OCI-LY1 (cell line): ENCODE results near the gene ULK3.
A peak's percentile ranks its signal among the peaks of the same experiment; 100 is the strongest.

Experiments used
- H2AFZ ChIP-seq: fragments of 200-600 bp; sonication (generic), shearing (Covaris generic); 2 replicates; pipeline ENCODE4 v1.6.0; 2014; ENCODE audit warnings: antibody characterized with exemption, mild to moderate bottlenecking, low read length
- H3F3A ChIP-seq: fragments of 200-600 bp; sonication (generic), shearing (Covaris generic); 2 replicates; pipeline ENCODE4 v1.6.0; 2014; ENCODE audit warnings: mild to moderate bottlenecking, antibody characterized with exemption, low read length, moderate library complexity; ENCODE audit not compliant: insufficient read depth
- H3K27ac ChIP-seq: fragments of 200-600 bp; sonication (generic); 2 replicates; pipeline ENCODE4 v1.5.1; 2014; ENCODE audit warnings: low read length, mixed run types, mild to moderate bottlenecking, low read depth; ENCODE audit not compliant: poor library complexity, severe bottlenecking
- H3K27me3 ChIP-seq: fragments of 200-600 bp; sonication (generic); 2 replicates; pipeline ENCODE4 v1.6.0; 2014; ENCODE audit warnings: antibody characterized with exemption, mild to moderate bottlenecking, low read length, moderate library complexity; ENCODE audit not compliant: insufficient read depth
- H3K36me3 ChIP-seq: fragments of 200-600 bp; sonication (generic); 2 replicates; pipeline ENCODE4 v1.6.1; 2014; ENCODE audit warnings: mild to moderate bottlenecking, antibody characterized with exemption, low read length, moderate library complexity, mixed read lengths; ENCODE audit not compliant: insufficient read depth
- H3K4me1 ChIP-seq: fragments of 200-600 bp; sonication (generic); 2 replicates; pipeline ENCODE4 v1.5.1; 2014; ENCODE audit warnings: mild to moderate bottlenecking, low read length, moderate library complexity; ENCODE audit not compliant: insufficient read depth, severe bottlenecking
- H3K4me2 ChIP-seq: fragments of 200-600 bp; sonication (generic), shearing (Covaris generic); 2 replicates; pipeline ENCODE4 v1.6.1; 2014; ENCODE audit warnings: low read length
- H3K4me3 ChIP-seq: fragments of 200-600 bp; sonication (generic); 2 replicates; pipeline ENCODE4 v1.5.1; 2014; ENCODE audit warnings: low read length, low read depth, mild to moderate bottlenecking, mixed read lengths; ENCODE audit not compliant: poor library complexity, severe bottlenecking
- H3K79me2 ChIP-seq: fragments of 200-600 bp; shearing (Covaris generic); 2 replicates; pipeline ENCODE4 v1.6.1; 2016; ENCODE audit warnings: mixed run types, low read length, mixed read lengths; ENCODE audit not compliant: insufficient read depth
- H3K9ac ChIP-seq: fragments of 200-600 bp; sonication (generic), shearing (Covaris generic); 2 replicates; pipeline ENCODE4 v1.6.1; 2014; ENCODE audit warnings: mild to moderate bottlenecking, low read length, mixed read lengths
- H3K9me2 ChIP-seq: fragments of 200-600 bp; sonication (generic), shearing (Covaris generic); 2 replicates; pipeline ENCODE4 v1.6.1; 2014; ENCODE audit warnings: low read depth, mild to moderate bottlenecking, low read length, mixed read lengths
- H3K9me3 ChIP-seq: fragments of 200-600 bp; shearing (Covaris generic); 2 replicates; pipeline ENCODE4 v1.6.1; 2014; ENCODE audit warnings: low read length, mixed read lengths
- H4K20me1 ChIP-seq: fragments of 200-600 bp; sonication (generic), shearing (Covaris generic); 2 replicates; pipeline ENCODE4 v1.6.0; 2016; ENCODE audit warnings: mild to moderate bottlenecking, low read length; ENCODE audit not compliant: insufficient read depth
- EZH2 ChIP-seq: fragments of 200-600 bp; sonication (generic), shearing (Covaris generic); IDR thresholded peaks from 2 replicates; pipeline ENCODE4 v1.8.0; 2017; ENCODE audit warnings: borderline replicate concordance, mixed run types, mild to moderate bottlenecking, antibody characterized with exemption, low read length, moderate library complexity, mixed read lengths
- TF ChIP-seq, protein P1 (sequence below): fragments of 200-600 bp; sonication (generic), shearing (Covaris generic); IDR thresholded peaks from 2 replicates; pipeline ENCODE4 v1.5.1; 2017; ENCODE audit warnings: mild to moderate bottlenecking, antibody characterized with exemption, low read length, moderate library complexity, mixed read lengths

Gene ULK3

DNA sequence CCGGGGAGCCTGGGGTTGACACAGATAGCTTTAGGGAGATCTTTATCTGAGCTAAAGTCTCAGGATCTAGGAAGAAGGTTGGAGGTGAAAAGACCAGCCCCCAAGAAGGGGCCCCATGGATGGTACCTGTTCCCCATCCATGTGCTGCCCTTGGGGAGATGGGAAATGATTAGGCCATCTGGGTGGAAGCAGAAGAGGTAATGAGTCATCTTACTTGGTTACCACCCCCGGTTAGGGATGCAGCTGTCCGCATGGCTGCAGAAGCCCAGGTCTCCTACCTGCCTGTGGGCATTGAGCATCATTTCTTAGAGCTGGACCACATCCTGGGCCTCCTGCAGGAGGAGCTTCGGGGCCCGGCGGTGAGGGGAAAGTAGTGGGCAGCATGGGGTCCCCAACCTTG is 19.6 kb downstream of the ULK3 start:
- Histone ChIP-seq H3K79me2 (no peaks in the 10 kb centered on the region), H3K4me3 (no peak overlapping the region), H3K4me2 (no peak overlapping the region), H2AFZ (no peak overlapping the region), H3K27me3 (no peaks in the 10 kb centered on the region), H3K9me3 (no peaks in the 10 kb centered on the region), H3K4me1 (peaks cover 22% of the 10 kb centered on the region), H3K36me3 (no peaks in the 10 kb centered on the region), H3K9ac (no peak overlapping the region), H4K20me1 (no peaks in the 10 kb centered on the region), H3F3A (no peaks in the 10 kb centered on the region), H3K9me2 (no peaks in the 10 kb centered on the region), H3K27ac (no peak overlapping the region)
- no peak for TF ChIP-seq EZH2

DNA sequence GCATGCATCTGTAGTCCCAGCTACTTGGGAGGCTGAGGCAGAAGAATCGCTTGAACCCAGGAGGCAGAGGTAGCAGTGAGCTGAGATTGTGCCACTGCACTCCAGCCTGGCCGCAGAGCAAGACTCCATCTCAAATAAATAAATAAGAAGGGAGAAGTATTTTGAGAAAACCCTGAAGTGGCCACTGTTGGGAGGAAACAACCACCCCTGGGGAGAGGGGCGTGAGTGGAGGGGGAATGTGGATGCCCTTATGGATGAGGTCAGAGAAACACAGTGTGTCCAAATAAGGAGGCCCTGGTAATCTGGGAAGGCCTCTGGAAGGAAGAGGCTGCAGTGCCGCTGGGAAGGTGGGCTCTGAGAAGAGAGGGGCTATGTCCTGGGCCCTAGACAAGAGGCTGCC is 20.7 kb downstream of the ULK3 start:
- no peak for TF ChIP-seq EZH2
- TF ChIP-seq, protein P1, sequence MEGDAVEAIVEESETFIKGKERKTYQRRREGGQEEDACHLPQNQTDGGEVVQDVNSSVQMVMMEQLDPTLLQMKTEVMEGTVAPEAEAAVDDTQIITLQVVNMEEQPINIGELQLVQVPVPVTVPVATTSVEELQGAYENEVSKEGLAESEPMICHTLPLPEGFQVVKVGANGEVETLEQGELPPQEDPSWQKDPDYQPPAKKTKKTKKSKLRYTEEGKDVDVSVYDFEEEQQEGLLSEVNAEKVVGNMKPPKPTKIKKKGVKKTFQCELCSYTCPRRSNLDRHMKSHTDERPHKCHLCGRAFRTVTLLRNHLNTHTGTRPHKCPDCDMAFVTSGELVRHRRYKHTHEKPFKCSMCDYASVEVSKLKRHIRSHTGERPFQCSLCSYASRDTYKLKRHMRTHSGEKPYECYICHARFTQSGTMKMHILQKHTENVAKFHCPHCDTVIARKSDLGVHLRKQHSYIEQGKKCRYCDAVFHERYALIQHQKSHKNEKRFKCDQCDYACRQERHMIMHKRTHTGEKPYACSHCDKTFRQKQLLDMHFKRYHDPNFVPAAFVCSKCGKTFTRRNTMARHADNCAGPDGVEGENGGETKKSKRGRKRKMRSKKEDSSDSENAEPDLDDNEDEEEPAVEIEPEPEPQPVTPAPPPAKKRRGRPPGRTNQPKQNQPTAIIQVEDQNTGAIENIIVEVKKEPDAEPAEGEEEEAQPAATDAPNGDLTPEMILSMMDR: no peak
- H3F3A ChIP-seq: no peaks in the 10 kb centered on the region
- H3K4me1 ChIP-seq: peaks cover 22% of the 10 kb centered on the region

DNA sequence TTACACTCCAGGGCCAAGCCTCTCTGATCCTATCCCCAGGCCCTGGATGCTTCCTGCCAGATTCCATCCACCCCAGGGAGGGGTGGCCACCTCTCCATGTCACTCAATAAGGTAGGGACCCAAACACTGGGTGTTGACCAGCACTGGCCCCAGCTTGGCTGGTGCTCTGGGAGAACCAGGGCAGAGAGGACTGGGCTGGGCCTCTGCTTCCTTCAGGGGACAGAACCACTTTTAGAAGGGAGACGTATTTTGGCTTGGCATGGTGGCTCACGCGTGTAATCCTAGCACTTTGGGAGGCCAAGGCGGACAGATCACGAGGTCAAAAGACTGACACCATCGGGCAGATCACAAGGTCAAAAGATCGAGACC is 21.2 kb downstream of the ULK3 start:
- no peaks in the 10 kb centered on the region for H3K79me2 ChIP-seq
- H3K4me1 ChIP-seq: peaks cover 22% of the 10 kb centered on the region
- H3K4me2 ChIP-seq: peak overlapping the region; percentile 21; the same call in 1 of the 2 replicates
- no peak overlapping the region for H3K9ac ChIP-seq
- H3K27me3 ChIP-seq: no peaks in the 10 kb centered on the region; the same call in 1 of the 2 replicates
- no peak overlapping the region for H3K27ac ChIP-seq
- no peaks in the 10 kb centered on the region for H3F3A ChIP-seq
- H3K36me3 ChIP-seq: no peaks in the 10 kb centered on the region
- H3K9me2 ChIP-seq: no peaks in the 10 kb centered on the region
- H4K20me1 ChIP-seq: no peaks in the 10 kb centered on the region
- H3K4me3 ChIP-seq: no peak overlapping the region
- H3K9me3 ChIP-seq: no peaks in the 10 kb centered on the region
- no peak overlapping the region for H2AFZ ChIP-seq
- TF ChIP-seq, protein P1: no peak
- TF ChIP-seq EZH2: no peak

More for the DNA sequence above, 20.7 kb downstream of the ULK3 start:
- Histone ChIP-seq H3K27me3 (no peaks in the 10 kb centered on the region; the same call in 1 of the 2 replicates), H3K9ac (no peak overlapping the region), H4K20me1 (no peaks in the 10 kb centered on the region), H2AFZ (no peak overlapping the region), H3K4me3 (no peak overlapping the region), H3K79me2 (no peaks in the 10 kb centered on the region), H3K36me3 (no peaks in the 10 kb centered on the region), H3K27ac (no peak overlapping the region), H3K4me2 (no peak overlapping the region), H3K9me3 (no peaks in the 10 kb centered on the region), H3K9me2 (no peaks in the 10 kb centered on the region)

DNA sequence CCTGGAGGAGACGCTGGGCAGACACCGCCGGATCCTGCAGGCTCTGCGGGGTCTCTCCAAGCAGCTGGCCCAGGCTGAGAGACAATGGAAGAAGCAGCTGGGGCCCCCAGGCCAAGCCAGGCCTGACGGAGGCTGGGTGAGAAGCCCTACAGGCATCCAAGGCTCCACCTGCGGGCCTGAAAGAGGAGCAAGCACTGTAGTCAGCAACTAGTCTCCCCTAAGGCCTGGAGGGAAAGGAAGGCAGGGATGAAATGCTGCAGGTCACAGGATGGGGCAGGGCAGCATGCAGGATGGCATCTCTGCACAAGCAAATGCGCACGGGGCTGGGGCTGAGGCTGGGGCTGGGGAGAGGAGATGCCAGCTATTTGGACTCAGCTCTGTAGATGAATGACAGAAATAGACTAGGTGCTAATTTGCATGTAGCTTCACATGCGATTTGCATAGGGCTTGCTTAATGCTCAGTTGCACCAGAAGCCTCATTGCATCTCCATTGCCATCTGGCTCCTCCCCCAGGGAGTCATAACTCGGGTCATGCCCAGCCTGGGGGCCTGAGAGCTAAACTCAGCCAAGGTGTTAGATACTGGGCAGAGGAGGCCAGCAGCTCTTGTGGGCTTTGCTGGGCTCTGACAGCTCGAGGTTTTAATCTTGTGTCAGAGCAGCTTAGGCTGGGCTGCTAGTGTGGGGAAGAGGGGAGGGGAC is 21.7 kb downstream of the ULK3 start:
- Histone ChIP-seq H4K20me1 (no peaks in the 10 kb centered on the region), H3K4me3 (peak overlapping the region; percentile 2), H3K9ac (no peak overlapping the region; the same call in 1 of the 2 replicates), H3K4me1 (peaks cover 22% of the 10 kb centered on the region), H3F3A (no peaks in the 10 kb centered on the region), H3K36me3 (no peaks in the 10 kb centered on the region), H3K79me2 (no peaks in the 10 kb centered on the region), H3K9me3 (no peaks in the 10 kb centered on the region), H3K4me2 (peak overlapping the region; percentile 21; the same call in 1 of the 2 replicates), H3K27me3 (no peaks in the 10 kb centered on the region; the same call in 1 of the 2 replicates), H3K9me2 (no peaks in the 10 kb centered on the region), H2AFZ (no peak overlapping the region), H3K27ac (peak overlapping the region; percentile 51)
- TF ChIP-seq, protein P1: no peak
- TF ChIP-seq EZH2: no peak
